Smooth muscle cell (in vitro differentiated cells): ENCODE measurements around the gene IGLON5. TPM values are rescaled to one million over a fixed set of nuclear protein-coding genes. Genes with fewer than 3 reads are reported as not detected.

Experiments
- DNase-seq: peaks from one replicate; lab custom pipeline; 2025; ENCODE audit not compliant: unreplicated experiment; lab: John Stamatoyannopoulos, UW
- H2AFZ ChIP-seq: fragments of 200-600 bp; sonication (generic); 2 replicates; pipeline ENCODE4 v1.6.0; 2016; ENCODE audit warnings: antibody characterized with exemption, low read depth, mild to moderate bottlenecking
- H3F3A ChIP-seq: fragments of 200-600 bp; sonication (generic); 2 replicates; pipeline ENCODE4 v1.6.0; 2017; ENCODE audit warnings: antibody characterized with exemption, low read depth
- H3K27ac ChIP-seq: fragments of 200-600 bp; sonication (generic); 2 replicates; pipeline ENCODE4 v1.5.1; 2016; ENCODE audit warnings: low read depth, mild to moderate bottlenecking
- H3K27me3 ChIP-seq: fragments of 200-600 bp; sonication (generic); 2 replicates; pipeline ENCODE4 v1.6.1; 2016; ENCODE audit warnings: low read depth, mild to moderate bottlenecking
- H3K36me3 ChIP-seq: fragments of 200-600 bp; sonication (generic); 2 replicates; pipeline ENCODE4 v1.5.1; 2016; ENCODE audit warnings: low read depth
- H3K4me1 ChIP-seq: fragments of 200-600 bp; sonication (generic); 2 replicates; pipeline ENCODE4 v1.5.1; 2016; ENCODE audit warnings: low read depth
- H3K4me2 ChIP-seq: fragments of 200-600 bp; sonication (generic); 2 replicates; pipeline ENCODE4 v1.6.0; 2016; ENCODE audit warnings: mild to moderate bottlenecking
- H3K4me3 ChIP-seq: fragments of 200-600 bp; sonication (generic); 2 replicates; pipeline ENCODE4 v1.5.1; 2016; ENCODE audit warnings: mild to moderate bottlenecking
- H3K79me2 ChIP-seq: fragments of 200-600 bp; sonication (generic); 2 replicates; pipeline ENCODE4 v1.6.0; 2016; ENCODE audit warnings: low read depth, mild to moderate bottlenecking
- H3K9ac ChIP-seq: fragments of 200-600 bp; sonication (generic); 2 replicates; pipeline ENCODE4 v1.6.0; 2016; ENCODE audit warnings: low read depth
- H3K9me3 ChIP-seq: fragments of 200-600 bp; sonication (generic); replicated peaks from 2 replicates; pipeline ENCODE4 v1.5.1; 2016; ENCODE audit warnings: low read depth
- H4K20me1 ChIP-seq: fragments of 200-600 bp; sonication (generic); 2 replicates; pipeline ENCODE4 v1.6.0; 2016; ENCODE audit warnings: low read depth
- CTCF ChIP-seq: fragments of 200-600 bp; sonication (generic); IDR thresholded peaks from 2 replicates; pipeline ENCODE4 v1.5.1; 2017; ENCODE audit warnings: borderline replicate concordance, mild to moderate bottlenecking, antibody characterized with exemption; ENCODE audit not compliant: insufficient read depth, poor library complexity, severe bottlenecking
- WGBS: methylation state at CpG from one replicate; pipeline ENCODE4 v1.1.7; 2016; ENCODE audit warnings: low lambda C conversion rate; 5-methylcytosine and 5-hydroxymethylcytosine counted together
- polyA plus RNA-seq: library from polyadenylated mRNA; unstranded; fragments of >200 nt; fragmentation: Nextera tagmentation; extraction: Ambion mirVana; gene quantifications from 2 replicates; pipeline ENCODE4 v1.2.1, GENCODE V29; 2016
- total RNA-seq: library from RNA; depleted of rRNA; stranded (reverse); fragments of >200 nt; gene quantifications from 2 replicates; pipeline ENCODE4 v1.2.3, GENCODE V29; 2014

Gene IGLON5
- total and polyA plus RNA-seq, 2 experiments from 2014 or later = 3.5 to 3.8 TPM

GRCh38 chr19:51351266-51351990 lies 40.0 kb downstream of the IGLON5 start:
- H3K4me3 ChIP-seq = no peak overlapping the region
- no peaks in the 10 kb centered on the region for H3K79me2 ChIP-seq
- no peak for TF ChIP-seq CTCF
- no peak overlapping the region for H3K9ac ChIP-seq
- H3K4me1 ChIP-seq = peaks cover 13% of the 10 kb centered on the region
- peak overlapping the region; percentile 37 for H3K27ac ChIP-seq
- no peak overlapping the region for H3K4me2 ChIP-seq
- peaks cover 6% of the 10 kb centered on the region for H3F3A ChIP-seq
- 96% methylated on average over 11 of the region's 11 CpGs for WGBS
- H2AFZ ChIP-seq = no peak overlapping the region
- DNase-seq = no peak
- no peaks in the 10 kb centered on the region for H3K36me3 ChIP-seq
- no peaks in the 10 kb centered on the region for H3K27me3 ChIP-seq
- no peaks in the 10 kb centered on the region for H3K9me3 ChIP-seq
- H4K20me1 ChIP-seq = no peaks in the 10 kb centered on the region

GRCh38 chr19:51352783-51353360 lies 41.4 kb downstream of the IGLON5 start:
- no peak for TF ChIP-seq CTCF
- H3K9me3 ChIP-seq = no peaks in the 10 kb centered on the region
- H4K20me1 ChIP-seq = no peaks in the 10 kb centered on the region
- no peak overlapping the region for H3K27ac ChIP-seq
- no peak for DNase-seq
- no peaks in the 10 kb centered on the region for H3K79me2 ChIP-seq
- no peak overlapping the region for H3K9ac ChIP-seq
- H3K4me2 ChIP-seq = no peak overlapping the region
- no peak overlapping the region for H2AFZ ChIP-seq
- H3K27me3 ChIP-seq = no peaks in the 10 kb centered on the region
- no peak overlapping the region for H3K4me3 ChIP-seq
- peaks cover 13% of the 10 kb centered on the region for H3K4me1 ChIP-seq
- 94% methylated on average over 16 of the region's 16 CpGs for WGBS
- H3F3A ChIP-seq = peaks cover 6% of the 10 kb centered on the region
- H3K36me3 ChIP-seq = no peaks in the 10 kb centered on the region

GRCh38 chr19:51354103-51354741 lies 42.8 kb downstream of the IGLON5 start:
- Histone ChIP-seq H3K27ac (peak overlapping the region; percentile 1), H3K4me3 (no peak overlapping the region), H3K4me1 (peaks cover 13% of the 10 kb centered on the region), H3K27me3 (no peaks in the 10 kb centered on the region), H3K79me2 (no peaks in the 10 kb centered on the region), H3K9me3 (no peaks in the 10 kb centered on the region), H3F3A (peaks cover 6% of the 10 kb centered on the region), H3K4me2 (no peak overlapping the region), H2AFZ (no peak overlapping the region), H4K20me1 (peaks cover 2% of the 10 kb centered on the region), H3K9ac (no peak overlapping the region), H3K36me3 (no peaks in the 10 kb centered on the region)
- DNase-seq = no peak
- TF ChIP-seq CTCF = no peak
- 70% methylated on average over 12 of the region's 12 CpGs for WGBS
